RCC 7860 (cell line): ENCODE measurements around the gene SUV39H1.

Source experiments
- DNase-seq: peaks from one replicate; pipeline ENCODE4 v3.0.0-alpha.2; 2015; ENCODE audit warnings: low spot score
- FAIRE-seq: peaks from 2 replicates; lab custom pipeline; 2012; peaks lifted over from hg19 to GRCh38; lab: Jason Lieb, UNC

Gene SUV39H1

DNA sequence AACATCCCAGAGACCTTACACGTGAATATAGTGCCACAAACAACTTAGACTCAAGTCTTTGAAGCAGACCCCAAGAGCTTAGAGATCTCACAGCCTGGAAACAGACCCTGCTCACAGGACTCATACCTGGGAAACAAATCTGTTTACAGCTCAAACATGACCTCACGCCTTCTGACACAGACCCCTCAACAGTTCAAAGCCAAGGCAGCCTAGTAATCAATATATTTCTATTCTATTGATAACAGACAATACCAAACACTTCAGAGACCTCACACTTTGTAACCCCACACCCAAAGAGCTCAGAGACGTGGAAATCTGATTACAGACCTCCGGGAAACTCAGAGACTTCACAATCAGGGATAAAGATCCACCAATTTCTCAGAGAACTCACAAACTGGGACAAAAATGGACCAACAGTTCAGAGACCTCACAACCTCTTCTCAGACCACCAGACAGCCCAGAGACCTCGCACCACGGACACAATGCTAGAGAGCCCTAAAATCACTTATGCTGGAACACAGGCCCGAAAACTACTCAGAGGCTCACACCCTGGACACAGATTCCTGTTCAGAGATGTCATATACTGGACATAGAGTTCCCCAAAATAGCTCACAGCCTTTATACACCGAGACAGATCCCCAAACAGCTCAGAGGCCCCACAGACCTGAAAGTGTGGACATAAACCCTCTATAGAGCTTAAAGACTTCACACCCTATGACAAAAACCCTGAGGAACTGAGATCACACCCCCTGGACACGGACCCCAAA lies 14.8 kb downstream of the SUV39H1 start:
- FAIRE-seq (no peak), DNase-seq (no peak)

- DNase-seq = no peak
Observed at GRCh38 chrX:48711929-48712505, 15.5 kb downstream of the SUV39H1 start.

DNA sequence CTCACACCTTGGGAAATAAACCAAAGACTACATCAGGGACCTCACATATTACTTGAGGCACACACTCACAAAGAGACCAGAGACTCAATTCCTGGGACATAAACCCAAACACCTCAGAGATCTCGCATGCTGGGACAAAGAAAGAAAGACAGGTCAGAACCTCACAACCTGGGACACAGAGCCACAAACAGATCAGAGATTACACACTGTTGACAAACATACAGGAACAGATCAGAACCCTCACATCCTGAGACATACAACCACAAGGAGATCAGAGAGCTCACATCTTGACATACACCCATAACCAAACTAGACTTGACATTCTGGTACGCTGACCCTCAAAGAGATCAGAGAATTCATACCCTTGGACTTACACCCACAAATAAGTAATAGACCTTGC lies 17.3 kb downstream of the SUV39H1 start:
- no peak for DNase-seq

More at GRCh38 chrX:48711929-48712505, 15.5 kb downstream of the SUV39H1 start:
- no peak for FAIRE-seq

GRCh38 chrX:48714573-48714972 lies 18.0 kb downstream of the SUV39H1 start:
- FAIRE-seq = no peak

More for the DNA sequence above, 17.3 kb downstream of the SUV39H1 start:
- FAIRE-seq = no peak

DNA sequence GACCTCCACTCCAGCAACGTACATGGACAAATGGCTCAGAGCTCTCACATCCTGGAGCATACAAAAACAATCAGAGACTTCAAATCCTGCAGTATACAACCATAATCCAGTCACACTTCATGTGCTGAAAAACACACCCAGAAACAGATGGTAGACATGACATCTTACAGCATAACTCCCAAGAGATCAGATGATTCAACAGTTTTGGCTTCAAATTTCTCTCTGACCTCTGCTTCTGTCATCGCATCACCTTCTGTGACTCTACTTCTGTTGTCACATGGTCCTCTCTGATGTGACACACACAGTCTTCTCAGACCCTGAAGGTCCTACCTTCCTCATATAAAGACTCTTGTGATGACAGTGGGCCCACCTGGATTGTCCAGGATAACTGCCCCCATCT lies 18.5 kb downstream of the SUV39H1 start:
- FAIRE-seq = no peak
- no peak for DNase-seq

More at GRCh38 chrX:48714573-48714972, 18.0 kb downstream of the SUV39H1 start:
- DNase-seq = no peak

GRCh38 chrX:48715876-48716502 lies 19.5 kb downstream of the SUV39H1 start:
- DNase-seq = no peak
- no peak for FAIRE-seq

GRCh38 chrX:48719958-48720357 lies 23.4 kb downstream of the SUV39H1 start:
- FAIRE-seq (no peak), DNase-seq (no peak)

- no peak for DNase-seq
- FAIRE-seq = no peak
Observed at GRCh38 chrX:48720577-48721250, 24.2 kb downstream of the SUV39H1 start.

- FAIRE-seq (no peak), DNase-seq (no peak)
Observed at GRCh38 chrX:48721916-48722315, 25.4 kb downstream of the SUV39H1 start.

- DNase-seq (no peak), FAIRE-seq (no peak)
Observed at GRCh38 chrX:48726596-48726995, 30.1 kb downstream of the SUV39H1 start.

- FAIRE-seq = no peak
- DNase-seq = no peak
Observed at GRCh38 chrX:48728653-48729052, 32.1 kb downstream of the SUV39H1 start.

DNA sequence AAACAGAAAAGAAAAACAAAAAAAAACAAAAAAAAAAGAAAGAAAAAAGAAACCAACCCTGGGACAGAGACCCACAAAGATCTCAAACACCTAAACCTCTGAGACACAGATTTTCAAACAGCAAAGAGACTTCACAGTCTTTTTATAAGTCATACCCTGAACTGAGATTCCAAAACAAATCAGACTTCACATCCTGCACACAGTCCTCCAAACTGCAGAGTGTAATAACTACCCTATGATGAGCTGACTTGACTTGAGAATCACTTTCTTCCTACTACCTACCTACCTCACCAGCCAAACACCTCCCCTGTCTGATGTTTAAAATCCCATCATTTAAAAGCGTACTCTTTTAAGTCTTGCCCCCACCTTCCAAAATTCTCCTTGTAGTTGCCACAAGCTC lies 39.8 kb downstream of the SUV39H1 start:
- FAIRE-seq = no peak

GRCh38 chrX:48736878-48737212 lies 40.3 kb downstream of the SUV39H1 start:
- DNase-seq (no peak), FAIRE-seq (no peak)

More for the DNA sequence above, 39.8 kb downstream of the SUV39H1 start:
- no peak for DNase-seq

DNA sequence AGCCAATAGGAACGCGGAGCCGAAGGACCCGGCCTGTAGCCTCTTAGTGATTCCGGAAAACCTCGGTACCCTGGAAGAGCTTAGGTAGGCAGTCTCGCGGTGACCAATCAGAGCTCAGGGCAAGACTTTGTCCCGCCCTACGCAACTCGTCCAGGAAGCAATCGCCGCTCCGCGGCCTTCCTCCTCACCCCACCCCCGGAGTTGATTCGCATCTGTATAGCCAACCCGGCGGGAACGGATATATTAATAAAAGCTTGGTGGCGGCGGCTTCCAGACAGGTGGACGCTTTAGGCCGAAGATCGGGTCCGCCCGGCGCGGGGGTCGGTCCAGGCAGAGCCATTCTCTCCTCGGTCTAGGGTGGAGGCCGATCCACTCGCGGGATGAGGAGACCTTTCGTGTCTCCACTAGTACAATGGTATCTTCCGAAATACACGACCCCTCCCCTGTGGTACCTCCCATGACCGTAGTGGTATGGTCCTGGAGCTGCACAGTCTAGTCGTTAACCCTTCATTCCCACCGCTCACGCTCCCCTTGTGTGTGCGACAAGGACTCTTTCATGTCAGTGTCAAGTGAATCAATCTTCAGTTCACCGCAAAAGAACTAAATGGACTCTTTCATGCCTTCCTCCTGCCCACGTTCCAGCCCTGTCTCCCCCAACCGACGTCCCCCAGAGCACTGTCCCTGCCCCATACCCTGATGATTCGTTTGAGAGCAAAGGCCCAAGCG lies 40.8 kb downstream of the SUV39H1 start:
- DNase-seq (peak; percentile 93), FAIRE-seq (peak; percentile 91)

DNA sequence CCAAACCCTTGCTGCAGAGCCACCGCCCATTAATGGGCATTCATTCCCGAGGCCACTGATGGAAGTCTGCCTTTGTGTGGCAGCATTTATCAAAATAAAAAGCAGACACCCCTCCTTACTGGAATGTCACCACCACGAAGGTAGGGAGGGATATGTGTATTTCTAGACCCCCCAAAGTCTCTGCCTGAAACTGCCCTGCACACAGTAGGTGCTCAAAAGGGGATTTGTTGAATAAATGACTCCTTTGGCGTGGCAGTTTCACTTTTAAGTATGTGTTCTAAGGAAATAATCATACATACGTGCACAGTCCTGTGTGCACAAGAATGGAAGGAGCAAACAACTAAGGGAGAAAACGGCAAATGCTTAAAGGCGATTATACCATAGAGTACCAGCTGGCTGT lies 41.4 kb downstream of the SUV39H1 start:
- no peak for DNase-seq
- FAIRE-seq = no peak

DNA sequence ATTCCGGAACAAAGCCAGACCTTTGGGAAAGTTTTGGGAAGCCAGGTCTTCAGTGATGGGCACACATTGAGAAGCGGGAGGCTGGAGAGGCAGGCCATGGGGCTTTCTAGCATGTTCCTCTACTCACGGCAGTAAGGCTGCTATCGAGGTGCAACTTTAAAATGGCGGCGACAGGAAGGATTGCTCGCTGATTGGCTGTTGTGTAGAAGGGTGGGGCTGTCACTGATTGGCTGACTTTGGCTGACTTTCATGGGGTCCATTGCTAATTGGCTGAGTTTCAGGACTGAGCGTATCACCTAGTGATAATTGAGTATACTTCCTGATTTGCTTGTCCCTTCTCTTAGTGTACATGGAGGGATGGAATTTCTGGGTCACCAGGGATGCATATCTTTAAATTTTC lies 45.3 kb downstream of the SUV39H1 start:
- FAIRE-seq (no peak), DNase-seq (no peak)

DNA sequence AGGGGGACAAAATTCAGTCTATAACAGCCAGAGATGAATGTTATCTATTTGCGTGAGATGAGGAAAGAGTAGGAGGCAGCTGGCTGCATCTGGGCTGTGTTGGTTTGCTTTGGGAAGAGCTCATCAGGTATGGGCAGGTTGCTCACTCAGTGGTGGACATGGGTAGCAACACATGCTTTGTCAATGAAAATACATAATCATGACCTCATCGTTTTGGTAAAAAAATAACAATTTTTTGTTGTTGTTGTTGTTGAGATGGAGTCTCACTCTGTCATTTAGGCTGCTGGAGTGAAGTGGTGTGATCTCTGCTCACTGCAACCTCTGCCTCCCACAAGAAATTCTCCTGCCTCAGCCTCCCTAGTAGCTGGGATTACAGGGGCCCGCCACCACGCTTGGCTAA lies 48.7 kb downstream of the SUV39H1 start:
- FAIRE-seq = no peak
- DNase-seq = no peak

- no peak for FAIRE-seq
- DNase-seq = no peak
Observed at GRCh38 chrX:48747415-48748016, 51.0 kb downstream of the SUV39H1 start.

DNA sequence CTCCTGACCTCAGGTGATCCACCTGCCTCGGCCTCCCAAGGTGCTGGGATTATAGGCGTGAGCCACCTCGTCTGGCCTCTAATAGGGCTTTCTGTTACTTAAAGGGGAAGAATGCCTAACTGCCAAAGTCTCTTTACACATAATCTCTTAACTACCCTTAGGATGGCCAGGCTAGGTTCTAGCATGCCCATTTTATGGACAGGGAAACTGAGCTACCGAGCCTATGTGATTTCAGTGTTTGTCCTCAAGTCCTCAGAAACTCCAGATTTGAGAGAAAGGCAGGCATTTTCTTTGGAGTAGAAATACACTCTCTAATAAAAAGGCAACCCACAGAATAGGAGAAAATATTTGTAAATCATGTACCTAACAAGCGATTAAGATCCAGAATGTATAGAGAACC lies 52.6 kb downstream of the SUV39H1 start:
- no peak for FAIRE-seq
- DNase-seq = no peak

DNA sequence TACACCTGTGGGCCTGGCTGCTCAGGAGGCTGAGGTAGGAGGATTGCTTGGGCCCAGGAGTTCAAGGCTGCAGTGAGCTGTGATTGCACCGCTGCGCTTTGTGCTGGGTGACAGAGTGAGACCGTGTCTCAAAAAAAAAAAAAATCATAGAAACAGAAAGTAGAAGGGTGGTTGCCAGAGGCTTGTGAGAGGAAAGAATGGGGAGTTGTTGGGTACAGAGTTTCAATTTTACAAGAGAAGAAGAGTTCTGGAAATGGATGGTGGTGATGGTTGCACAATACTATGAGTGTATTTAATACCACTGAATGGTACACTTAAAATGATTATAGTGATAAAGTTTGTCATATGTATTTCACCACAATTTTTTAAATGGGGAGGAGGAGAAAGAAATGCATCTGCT lies 54.8 kb downstream of the SUV39H1 start:
- DNase-seq (no peak), FAIRE-seq (no peak)

- DNase-seq = no peak
- no peak for FAIRE-seq
Observed at GRCh38 chrX:48752498-48752897, 56.0 kb downstream of the SUV39H1 start.
